Ishikawa (cell line): Measurements from ENCODE around the gene GART.

Experiments
- CEBPB ChIP-seq: IDR thresholded peaks from 2 replicates; pipeline ENCODE4 v1.6.1; 2012
- CREB1 ChIP-seq: IDR thresholded peaks from 2 replicates; pipeline ENCODE4 v1.6.1; 2012; ENCODE audit warnings: low read depth
- EGR1 ChIP-seq: IDR thresholded peaks from 2 replicates; pipeline ENCODE4 v1.6.1; 2012
- EP300 ChIP-seq: IDR thresholded peaks from 2 replicates; pipeline ENCODE4 v1.6.1; 2012; ENCODE audit warnings: borderline replicate concordance
- FOXM1 ChIP-seq: IDR thresholded peaks from 2 replicates; pipeline ENCODE4 v1.6.1; 2012; ENCODE audit warnings: low read depth, borderline replicate concordance
- MAX ChIP-seq: IDR thresholded peaks from 2 replicates; pipeline ENCODE4 v1.6.1; 2012
- NFIC ChIP-seq: IDR thresholded peaks from 2 replicates; pipeline ENCODE4 v1.6.1; 2012
- RAD21 ChIP-seq: IDR thresholded peaks from 2 replicates; pipeline ENCODE4 v1.6.1; 2012; ENCODE audit warnings: low read depth
- REST ChIP-seq: IDR thresholded peaks from 2 replicates; pipeline ENCODE4 v1.6.1; 2012; ENCODE audit warnings: low read depth, mild to moderate bottlenecking
- TAF1 ChIP-seq: IDR thresholded peaks from 2 replicates; pipeline ENCODE4 v1.6.1; 2012; ENCODE audit warnings: low read depth, mild to moderate bottlenecking
- TCF12 ChIP-seq: IDR thresholded peaks from 2 replicates; pipeline ENCODE4 v1.6.1; 2012; ENCODE audit warnings: low read depth
- TEAD4 ChIP-seq: IDR thresholded peaks from 2 replicates; pipeline ENCODE4 v1.6.1; 2012
- USF1 ChIP-seq: IDR thresholded peaks from 2 replicates; pipeline ENCODE4 v1.6.1; 2012
- YY1 ChIP-seq: IDR thresholded peaks from 2 replicates; pipeline ENCODE4 v1.6.1; 2012; ENCODE audit warnings: low read depth
- ZBTB7A ChIP-seq: IDR thresholded peaks from 2 replicates; pipeline ENCODE4 v1.6.1; 2012; ENCODE audit warnings: low read depth

GART gene

GRCh38 chr21:33518899-33519298 lies 23.0 kb downstream of the GART start:
- TF ChIP-seq FOXM1 (no peak), TEAD4 (no peak)

GRCh38 chr21:33514229-33514628 lies 27.7 kb downstream of the GART start:
- no peak for TF ChIP-seq RAD21
- no peak for TF ChIP-seq REST
- TF ChIP-seq YY1: no peak
- no peak for TF ChIP-seq TAF1
- TF ChIP-seq FOXM1: no peak
- TF ChIP-seq NFIC: no peak
- no peak for TF ChIP-seq TCF12
- no peak for TF ChIP-seq ZBTB7A
- TF ChIP-seq TEAD4: no peak
- TF ChIP-seq EGR1: no peak
- no peak for TF ChIP-seq MAX
- TF ChIP-seq EP300: no peak

- TF ChIP-seq FOXM1: no peak
- TF ChIP-seq USF1: no peak
- TF ChIP-seq TCF12: no peak
- TF ChIP-seq NFIC: no peak
- TF ChIP-seq TEAD4: no peak
- no peak for TF ChIP-seq CREB1
- no peak for TF ChIP-seq MAX
- no peak for TF ChIP-seq REST
- TF ChIP-seq RAD21: no peak
These were observed 29.4 kb downstream of the GART start for GRCh38 chr21:33512481-33512880.

- no peak for TF ChIP-seq FOXM1
- no peak for TF ChIP-seq MAX
- no peak for TF ChIP-seq YY1
- no peak for TF ChIP-seq USF1
These were observed 30.3 kb downstream of the GART start for GRCh38 chr21:33511639-33512038.

GRCh38 chr21:33510826-33511225 lies 31.1 kb downstream of the GART start:
- TF ChIP-seq TEAD4: no peak
- TF ChIP-seq YY1: no peak
- TF ChIP-seq CEBPB: no peak
- TF ChIP-seq EGR1: no peak
- no peak for TF ChIP-seq CREB1
- TF ChIP-seq REST: no peak
- no peak for TF ChIP-seq EP300
- TF ChIP-seq FOXM1: no peak
- TF ChIP-seq ZBTB7A: no peak
- no peak for TF ChIP-seq MAX
- TF ChIP-seq TAF1: no peak
- no peak for TF ChIP-seq NFIC
- no peak for TF ChIP-seq TCF12
- no peak for TF ChIP-seq RAD21
- TF ChIP-seq USF1: no peak
